Placental pericyte (primary cell): ENCODE measurements around the gene WDR75. TPM values are rescaled to one million over a fixed set of nuclear protein-coding genes. Genes with fewer than 3 reads are reported as not detected.

Experiments used
- total RNA-seq: library from RNA; depleted of rRNA; stranded (reverse); fragments of >200 nt; gene quantifications from 2 replicates; pipeline ENCODE4 v1.2.3, GENCODE V29; 2012

Gene WDR75
- total RNA-seq = 29.3 and 57.3 TPM in 2 replicates

DNA sequence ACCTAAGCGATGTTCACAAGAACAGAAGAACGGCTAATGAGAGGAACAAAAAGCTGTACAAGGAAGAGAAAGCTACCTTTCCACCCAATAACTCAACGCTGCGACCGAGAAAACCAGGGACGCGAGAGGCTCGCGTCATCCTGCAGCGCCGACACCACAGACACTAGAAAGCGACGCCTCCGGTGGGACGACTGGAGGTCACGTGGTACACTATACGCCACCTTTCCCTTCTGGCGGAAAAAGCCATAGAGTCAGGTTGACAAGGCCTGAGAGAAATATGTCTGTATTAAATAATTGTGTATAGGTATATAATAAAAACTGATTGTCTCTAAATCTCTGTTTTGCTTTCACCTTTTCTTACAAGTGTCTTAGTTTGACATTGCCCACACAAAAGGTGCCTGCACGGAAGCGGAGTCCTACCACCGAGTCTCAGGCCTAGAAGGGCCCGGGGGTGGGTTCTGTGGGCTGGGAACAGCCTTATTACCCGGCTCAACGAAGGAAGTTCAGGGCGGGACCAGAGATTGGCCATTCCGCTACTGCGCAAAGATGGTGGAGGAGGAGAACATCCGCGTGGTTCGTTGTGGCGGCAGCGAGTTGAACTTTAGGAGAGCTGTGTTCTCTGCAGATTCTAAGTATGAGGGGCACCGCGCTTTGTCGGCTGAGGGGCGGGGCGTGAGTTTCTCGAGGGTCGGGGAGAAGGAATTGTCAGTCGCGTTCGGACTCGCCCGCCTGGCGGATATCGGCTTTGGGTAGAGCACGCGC, at the start of gene WDR75:
Gene WDR75 (plus strand): TSS at position 528 of the 762 bp plus-strand sequence. CDS start 19 bp downstream, at position 547.

Other genes with a start within 250 kb of the WDR75 start
- 0.86 and 3.3 TPM in 2 replicates for gene SLC40A1, start 139.3 kb downstream of the WDR75 start, total RNA-seq
- 50.8 and 66.1 TPM in 2 replicates for gene ASNSD1, start 220.0 kb downstream of the WDR75 start, total RNA-seq
- gene ANKAR, start 233.2 kb downstream of the WDR75 start, total RNA-seq = 4.6 and 6.4 TPM in 2 replicates